T1000 (cell line): ENCODE results near the gene PSMG1.
"Not testable (repeated sequence)": the region's sequence is repeated elsewhere in the genome, so short reads cannot be mapped to it uniquely, and the experiment has no call there.

ENCODE experiments used
- DNase-seq: peaks from one replicate; lab custom pipeline; 2025; ENCODE audit warnings: mixed read lengths; lab: John Stamatoyannopoulos, UW

PSMG1 gene

GRCh38 chr21:39183272-39184049 lies at the start of gene PSMG1:
Gene PSMG1, minus strand, starts transcription at chr21:39183451. Its CDS starts 66 bp downstream, at chr21:39183385.
- peak; percentile 87 for DNase-seq

GRCh38 chr21:39232861-39233291 lies 49.6 kb upstream of the PSMG1 start:
- DNase-seq, result no peak

GRCh38 chr21:39224930-39225329 lies 41.7 kb upstream of the PSMG1 start:
- DNase-seq, result no peak

GRCh38 chr21:39221997-39222486 lies 38.8 kb upstream of the PSMG1 start:
- no peak for DNase-seq

GRCh38 chr21:39221282-39221996 lies 38.2 kb upstream of the PSMG1 start:
- DNase-seq, result no peak

GRCh38 chr21:39220875-39221274 lies 37.6 kb upstream of the PSMG1 start:
- not testable (repeated sequence) for DNase-seq

GRCh38 chr21:39220150-39220549 lies 36.9 kb upstream of the PSMG1 start:
- no peak for DNase-seq

GRCh38 chr21:39218082-39218409 lies 34.8 kb upstream of the PSMG1 start:
- no peak for DNase-seq

GRCh38 chr21:39217356-39218081 lies 34.3 kb upstream of the PSMG1 start:
- DNase-seq, result no peak

- DNase-seq, result no peak
Measured at GRCh38 chr21:39216290-39216689, 33.0 kb upstream of the PSMG1 start.

GRCh38 chr21:39215078-39215477 lies 31.8 kb upstream of the PSMG1 start:
- no peak for DNase-seq

GRCh38 chr21:39209334-39209688 lies 26.1 kb upstream of the PSMG1 start:
- DNase-seq, result no peak

GRCh38 chr21:39208624-39209333 lies 25.5 kb upstream of the PSMG1 start:
- no peak for DNase-seq

- no peak for DNase-seq
Measured at GRCh38 chr21:39204134-39204533, 20.9 kb upstream of the PSMG1 start.

GRCh38 chr21:39198800-39199199 lies 15.5 kb upstream of the PSMG1 start:
- DNase-seq, result no peak

GRCh38 chr21:39197448-39198233 lies 14.4 kb upstream of the PSMG1 start:
- DNase-seq, result no peak

GRCh38 chr21:39196838-39197237 lies 13.6 kb upstream of the PSMG1 start:
- DNase-seq, result no peak

- DNase-seq, result no peak
Measured at GRCh38 chr21:39196310-39196709, 13.1 kb upstream of the PSMG1 start.

GRCh38 chr21:39193380-39193779 lies 10.1 kb upstream of the PSMG1 start:
- DNase-seq, result no peak

GRCh38 chr21:39189857-39190604 lies 6.8 kb upstream of the PSMG1 start:
- DNase-seq, result no peak
